ENCODE data around the gene MAP3K6. TPM values are rescaled to one million over a fixed set of nuclear protein-coding genes. Genes with fewer than 3 reads are reported as not detected.
A peak's percentile ranks its signal among the peaks of the same experiment; 100 is the strongest.
"Not testable (repeated sequence)": the region's sequence is repeated elsewhere in the genome, so short reads cannot be mapped to it uniquely, and the experiment has no call there.

Gene MAP3K6, protein sequence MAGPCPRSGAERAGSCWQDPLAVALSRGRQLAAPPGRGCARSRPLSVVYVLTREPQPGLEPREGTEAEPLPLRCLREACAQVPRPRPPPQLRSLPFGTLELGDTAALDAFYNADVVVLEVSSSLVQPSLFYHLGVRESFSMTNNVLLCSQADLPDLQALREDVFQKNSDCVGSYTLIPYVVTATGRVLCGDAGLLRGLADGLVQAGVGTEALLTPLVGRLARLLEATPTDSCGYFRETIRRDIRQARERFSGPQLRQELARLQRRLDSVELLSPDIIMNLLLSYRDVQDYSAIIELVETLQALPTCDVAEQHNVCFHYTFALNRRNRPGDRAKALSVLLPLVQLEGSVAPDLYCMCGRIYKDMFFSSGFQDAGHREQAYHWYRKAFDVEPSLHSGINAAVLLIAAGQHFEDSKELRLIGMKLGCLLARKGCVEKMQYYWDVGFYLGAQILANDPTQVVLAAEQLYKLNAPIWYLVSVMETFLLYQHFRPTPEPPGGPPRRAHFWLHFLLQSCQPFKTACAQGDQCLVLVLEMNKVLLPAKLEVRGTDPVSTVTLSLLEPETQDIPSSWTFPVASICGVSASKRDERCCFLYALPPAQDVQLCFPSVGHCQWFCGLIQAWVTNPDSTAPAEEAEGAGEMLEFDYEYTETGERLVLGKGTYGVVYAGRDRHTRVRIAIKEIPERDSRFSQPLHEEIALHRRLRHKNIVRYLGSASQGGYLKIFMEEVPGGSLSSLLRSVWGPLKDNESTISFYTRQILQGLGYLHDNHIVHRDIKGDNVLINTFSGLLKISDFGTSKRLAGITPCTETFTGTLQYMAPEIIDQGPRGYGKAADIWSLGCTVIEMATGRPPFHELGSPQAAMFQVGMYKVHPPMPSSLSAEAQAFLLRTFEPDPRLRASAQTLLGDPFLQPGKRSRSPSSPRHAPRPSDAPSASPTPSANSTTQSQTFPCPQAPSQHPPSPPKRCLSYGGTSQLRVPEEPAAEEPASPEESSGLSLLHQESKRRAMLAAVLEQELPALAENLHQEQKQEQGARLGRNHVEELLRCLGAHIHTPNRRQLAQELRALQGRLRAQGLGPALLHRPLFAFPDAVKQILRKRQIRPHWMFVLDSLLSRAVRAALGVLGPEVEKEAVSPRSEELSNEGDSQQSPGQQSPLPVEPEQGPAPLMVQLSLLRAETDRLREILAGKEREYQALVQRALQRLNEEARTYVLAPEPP (N-terminal part only)
- polyA plus RNA-seq (ENCODE audit: insufficient read length) = 7.1 TPM
- long read RNA-seq, donor 1, partial matches to known transcripts = 0 of 1 reads
- long read RNA-seq, donor 1, other reads (novel, unspliced or antisense) = 0 of 1 reads
- long read RNA-seq, donor 2 = 0 reads
- long read RNA-seq, donor 3 = 0 reads
- long read RNA-seq, donor 4 = 0 reads
- long read RNA-seq, donor 5 = 0 reads
- long read RNA-seq, donor 6, full-length matches to known transcripts = 2 of 2 reads
- long read RNA-seq, donor 6, partial matches to known transcripts = 0 of 2 reads
- long read RNA-seq, donor 6, other reads (novel, unspliced or antisense) = 0 of 2 reads
- long read RNA-seq, donor 7, partial matches to known transcripts = 0 of 1 reads
- long read RNA-seq, donor 7, other reads (novel, unspliced or antisense) = 0 of 1 reads
- long read RNA-seq, donor 8 = 0 reads

DNA sequence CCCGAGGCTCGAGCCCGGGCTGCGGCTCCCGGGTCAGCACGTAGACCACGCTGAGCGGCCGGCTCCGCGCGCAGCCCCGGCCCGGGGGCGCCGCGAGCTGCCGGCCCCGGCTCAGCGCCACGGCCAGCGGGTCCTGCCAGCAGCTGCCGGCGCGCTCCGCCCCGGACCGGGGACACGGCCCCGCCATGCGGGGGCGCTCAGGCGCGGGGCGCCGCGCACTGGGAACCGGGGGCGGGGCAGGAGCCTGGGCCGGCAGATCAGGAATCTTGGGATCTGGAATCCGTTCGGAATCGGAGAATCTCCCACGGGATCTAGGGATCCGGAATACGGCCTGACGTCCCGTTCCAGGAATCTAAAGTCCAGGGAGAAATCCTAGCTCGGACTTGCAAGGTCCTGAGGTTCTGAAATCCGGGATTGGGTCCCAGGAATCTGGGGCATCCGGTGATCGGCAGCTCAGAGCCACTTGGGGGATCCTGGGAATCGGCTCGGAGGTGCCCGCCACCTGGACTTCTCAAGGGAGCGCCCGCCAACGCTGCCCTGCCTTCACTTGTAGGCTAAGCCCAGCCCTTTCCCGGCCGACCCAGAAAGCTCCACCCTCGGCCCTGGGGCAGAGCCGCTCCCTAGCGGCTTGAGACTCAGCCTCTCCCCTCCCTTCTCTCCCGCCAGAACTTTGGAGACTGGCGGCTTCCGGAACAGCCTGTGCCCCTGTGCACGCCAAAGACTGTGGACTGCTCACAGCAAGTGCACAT lies at the start of gene MAP3K6:
MAP3K6 (minus strand) TSS at position 551 of the 749 bp plus-strand sequence; CDS start at position 187, 364 bp downstream.
- DNase-seq = peak; percentile 73

- no peak for DNase-seq
Observed at GRCh38 chr1:27414091-27414490, 47.3 kb upstream of the MAP3K6 start.

GRCh38 chr1:27413004-27413403 lies 46.2 kb upstream of the MAP3K6 start:
- no peak for DNase-seq

GRCh38 chr1:27412502-27412901 lies 45.7 kb upstream of the MAP3K6 start:
- DNase-seq = no peak

DNA sequence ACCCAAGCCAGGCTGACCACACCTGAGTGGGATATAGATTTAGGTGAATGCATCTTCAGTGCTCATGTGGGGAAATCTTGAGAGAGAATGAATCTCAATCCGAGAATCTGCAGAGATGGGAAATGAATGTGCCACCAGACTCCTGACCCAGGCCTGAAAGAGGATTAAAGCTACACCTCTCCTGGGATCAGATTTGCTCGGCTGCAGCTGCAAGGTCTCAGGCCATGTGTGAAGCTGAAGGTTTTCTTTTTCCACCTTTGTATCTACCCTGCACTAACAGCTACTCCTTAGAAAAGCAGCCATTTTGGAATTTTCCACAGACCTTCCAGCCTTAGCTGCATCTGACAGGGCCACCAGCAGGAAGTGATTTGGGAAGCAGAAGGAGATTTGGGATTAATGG lies 43.9 kb upstream of the MAP3K6 start:
- DNase-seq = no peak

- DNase-seq = no peak
Observed at GRCh38 chr1:27409669-27410068, 42.9 kb upstream of the MAP3K6 start.

DNA sequence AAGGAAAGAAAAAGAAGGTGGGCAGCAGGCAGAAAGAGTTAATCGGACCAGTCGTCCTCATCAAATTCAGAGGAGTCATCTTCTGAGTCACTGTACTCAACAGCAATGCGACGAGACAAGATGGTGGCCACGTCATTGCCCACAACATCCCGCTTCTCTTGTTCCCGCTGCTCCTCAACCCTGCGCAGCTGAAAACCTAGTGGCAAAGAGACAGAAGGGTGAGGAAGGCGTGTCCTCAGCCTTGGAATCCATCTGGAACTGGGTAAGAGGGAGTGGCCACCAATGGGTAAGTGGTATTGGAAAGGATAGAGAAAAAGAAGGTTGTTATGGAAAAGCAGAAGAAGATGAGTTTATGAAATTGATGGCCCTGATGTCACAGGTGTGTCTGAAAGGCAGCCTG lies 41.4 kb upstream of the MAP3K6 start:
- DNase-seq = no peak

DNA sequence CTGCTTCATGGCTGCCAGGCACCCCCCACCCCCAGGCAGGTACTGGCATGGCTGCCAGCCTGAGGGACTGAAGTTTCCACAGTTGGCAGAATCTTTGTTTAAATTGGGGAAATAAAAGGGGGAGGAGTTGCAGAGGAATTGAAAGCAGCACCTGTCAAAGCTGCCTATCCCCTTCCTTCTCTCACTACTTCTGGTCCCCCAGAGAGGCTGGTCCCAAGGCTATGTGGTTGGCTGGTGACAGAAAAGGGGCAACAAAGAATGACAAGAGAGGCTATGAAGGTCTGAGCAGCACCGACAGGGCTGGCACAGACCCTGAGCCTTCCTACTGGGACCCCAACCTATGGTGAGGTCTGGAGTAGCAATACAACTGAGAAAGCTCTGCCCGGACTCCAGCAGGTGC lies 40.0 kb upstream of the MAP3K6 start:
- DNase-seq = not testable (repeated sequence)

GRCh38 chr1:27406362-27406680 lies 39.6 kb upstream of the MAP3K6 start:
- DNase-seq = no peak

- not testable (repeated sequence) for DNase-seq
Observed at GRCh38 chr1:27405598-27406361, 39.0 kb upstream of the MAP3K6 start.

DNA sequence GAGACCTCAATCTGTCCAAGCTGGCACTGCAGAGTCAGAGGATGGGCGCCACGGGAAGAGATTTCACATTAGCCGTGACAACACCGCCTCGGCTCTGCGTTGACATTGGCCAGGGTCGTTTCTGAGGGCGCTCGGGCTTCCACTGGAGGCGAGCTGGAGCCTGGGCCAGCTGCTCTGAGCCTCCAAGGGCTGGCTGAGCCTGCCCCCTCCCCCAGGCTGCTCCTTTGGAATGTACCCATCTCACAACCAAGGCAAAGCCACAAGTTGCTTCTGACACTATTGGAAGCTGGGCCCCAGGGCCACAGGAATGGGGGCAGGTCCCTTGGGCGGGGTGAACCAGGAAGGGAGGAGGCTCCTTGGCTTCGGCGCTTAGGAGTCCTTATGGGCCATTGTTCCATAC lies 38.3 kb upstream of the MAP3K6 start:
- DNase-seq = no peak

DNA sequence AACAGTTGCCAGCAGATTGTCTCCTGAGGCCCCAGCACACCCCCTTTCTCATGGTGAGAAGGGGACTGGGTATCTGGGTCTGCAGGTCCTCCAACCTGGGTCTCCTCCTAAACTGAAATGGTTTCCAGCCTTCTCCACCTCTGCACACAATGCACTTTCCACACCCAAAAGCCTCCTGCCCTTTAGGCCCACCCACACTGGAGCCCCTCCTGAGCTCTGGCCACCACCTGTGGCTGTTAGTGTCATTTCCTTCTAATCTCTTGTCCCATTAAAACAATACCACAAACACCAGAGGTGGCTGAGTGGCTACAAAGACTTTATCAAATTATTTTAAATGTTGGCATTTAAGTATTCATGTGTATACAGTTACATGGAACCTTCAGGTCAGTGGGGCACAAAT lies 37.2 kb upstream of the MAP3K6 start:
- DNase-seq = no peak

GRCh38 chr1:27403065-27403726 lies 36.4 kb upstream of the MAP3K6 start:
- no peak for DNase-seq

DNA sequence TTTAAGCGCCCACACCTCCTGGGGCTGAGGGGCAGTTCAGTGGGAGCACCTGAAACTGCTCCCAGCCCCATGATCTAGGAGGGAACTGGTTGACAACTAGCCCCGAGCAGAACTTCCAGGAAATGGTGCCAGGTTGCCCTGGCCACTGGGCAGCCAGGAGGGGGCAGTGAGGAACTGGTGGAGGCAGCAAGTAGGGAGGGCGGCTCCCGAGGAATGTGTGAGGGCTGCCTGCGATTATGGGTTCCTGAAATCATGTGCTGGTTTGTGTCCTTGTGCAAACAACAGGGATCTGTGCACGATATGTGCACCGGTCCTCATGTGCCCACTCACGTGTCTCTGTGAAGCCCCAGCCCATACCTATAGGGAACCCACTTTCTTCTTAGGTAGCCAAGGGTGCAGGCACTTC lies 35.6 kb upstream of the MAP3K6 start:
- DNase-seq = no peak

DNA sequence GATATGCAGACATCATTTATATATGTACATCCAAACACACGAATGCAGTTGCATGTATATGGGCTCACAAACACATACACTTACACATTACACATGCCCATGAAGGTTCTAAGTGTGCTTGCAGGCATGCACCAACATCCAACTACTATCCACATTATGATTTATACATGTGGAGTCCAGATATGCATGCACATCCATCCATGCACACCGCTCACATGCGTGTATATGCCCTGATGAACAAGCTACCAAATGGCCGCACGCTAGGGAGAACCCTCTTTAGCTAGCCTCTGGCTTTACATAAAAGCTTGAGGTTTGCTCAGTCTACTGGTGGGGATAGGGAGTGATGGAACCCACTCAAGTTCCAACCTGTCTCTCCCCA lies 34.2 kb upstream of the MAP3K6 start:
- DNase-seq = no peak

DNA sequence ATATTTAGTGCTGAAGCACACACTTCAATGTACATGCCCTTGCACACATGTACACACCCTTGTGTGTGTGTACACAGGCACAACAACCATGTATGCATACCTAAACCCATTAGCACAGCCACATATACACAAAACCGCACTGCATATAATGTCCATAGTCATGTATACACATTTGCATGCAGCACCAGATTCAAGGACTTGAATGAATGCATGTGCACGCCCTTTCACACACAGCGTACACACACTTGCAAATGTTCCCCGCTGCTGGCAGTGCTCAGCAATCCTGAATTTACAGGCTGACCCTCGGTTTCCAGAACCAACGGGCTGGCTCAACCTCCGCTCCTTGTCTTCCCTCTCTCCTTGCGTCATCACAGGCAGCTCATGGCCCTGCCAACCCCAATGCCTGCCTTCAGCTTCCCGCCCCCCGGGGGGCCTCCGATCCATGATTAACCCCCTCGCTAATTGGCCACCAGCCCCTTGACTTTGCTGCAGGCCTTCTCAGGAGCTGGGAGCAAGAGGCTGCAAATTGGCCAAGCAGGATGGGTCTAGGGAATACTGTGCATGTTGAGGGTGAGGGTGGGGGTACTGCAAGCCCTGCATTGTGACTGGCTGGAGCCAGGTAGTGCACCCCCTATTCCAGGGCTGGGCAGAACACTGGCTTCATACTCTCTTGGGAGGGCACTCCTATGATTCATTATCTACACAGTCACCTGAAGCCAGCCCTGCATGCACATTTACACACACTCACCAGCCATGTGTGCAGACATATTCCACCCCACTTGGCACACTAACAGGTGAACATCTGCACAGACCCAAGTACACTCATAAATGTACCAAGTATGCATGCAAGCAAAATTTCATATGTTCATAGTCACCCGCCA lies 33.6 kb upstream of the MAP3K6 start:
- no peak for DNase-seq

DNA sequence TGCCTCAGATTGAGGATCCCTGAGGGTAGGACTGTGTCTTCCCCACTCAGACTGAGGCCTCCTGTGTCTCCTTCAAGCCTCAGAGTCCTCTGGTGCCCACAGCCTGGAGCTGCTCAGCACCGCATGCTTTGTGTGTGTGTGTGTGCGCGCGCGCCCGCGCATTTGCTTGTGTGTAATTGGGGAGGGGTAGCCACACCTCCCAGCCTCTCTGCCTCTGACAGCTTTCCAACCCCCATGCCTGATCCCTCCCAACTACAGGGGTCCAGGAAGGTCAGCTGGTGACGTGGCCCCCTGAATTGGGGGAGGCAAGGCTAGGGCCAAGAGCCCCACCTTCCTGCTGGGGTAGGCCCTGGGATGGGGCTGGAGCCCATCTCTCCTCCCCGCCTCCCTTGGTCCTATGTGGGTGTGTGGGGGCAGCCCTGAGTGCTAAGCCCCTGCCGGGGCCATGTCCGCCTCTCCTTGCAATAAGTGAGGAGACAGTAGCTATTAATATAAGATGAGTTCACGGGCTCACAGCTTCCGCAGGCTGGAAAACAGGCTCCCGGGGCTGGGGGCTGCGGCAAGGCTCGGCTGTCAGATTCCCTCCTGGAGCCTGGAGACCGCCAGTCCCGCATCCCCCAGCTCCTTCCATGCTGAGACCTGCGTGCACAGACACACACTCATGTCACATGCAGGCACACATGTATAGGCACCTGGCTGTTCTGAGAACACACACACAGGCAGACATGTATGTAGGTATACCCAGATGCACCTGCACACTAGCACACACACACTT lies 32.7 kb upstream of the MAP3K6 start:
- no peak for DNase-seq

Measured in left kidney (tissue), 8 donors.